Measurements from ENCODE around the gene ADAMTS5.

DNA sequence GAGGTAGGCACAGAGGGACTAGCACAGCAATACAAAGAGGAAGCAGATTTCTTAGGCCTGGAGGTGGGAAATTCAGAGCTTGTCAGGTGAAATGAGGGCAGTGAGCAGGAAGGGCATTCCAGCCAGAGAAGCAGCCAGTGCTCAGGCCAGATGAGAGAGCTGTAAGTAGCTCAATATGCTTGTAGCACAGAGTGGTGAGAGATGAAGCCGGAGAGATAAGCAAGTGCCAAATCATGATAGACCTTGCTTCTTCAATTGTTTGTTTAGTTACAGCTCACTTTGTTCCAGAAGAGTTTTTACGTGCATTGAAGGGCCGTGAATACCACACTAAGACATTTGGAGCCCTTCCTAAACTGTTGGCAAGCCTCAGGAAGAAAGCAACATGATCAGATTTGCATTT is 79.6 kb downstream of the ADAMTS5 start:
- no peak for TF ChIP-seq CTCF (IDR thresholded peaks at IDR 0.05)
- no peak for TF ChIP-seq POLR2A (IDR thresholded peaks at IDR 0.05)
- TF ChIP-seq POLR2AphosphoS5 (IDR thresholded peaks at IDR 0.05): no peak
